ENCODE data around the gene KIF26B.

KIF26B gene

GRCh38 chr1:245276445-245276844 is 121.7 kb downstream of the KIF26B start:
- DNase-seq (ENCODE audit: low read depth in 2 of 2): no peak
- no peak overlapping the region for H3K4me3 ChIP-seq (replicated peaks in 1 of 2; ENCODE audit: low read depth in 2 of 2, low read length in 2 of 2)
- no peak for TF ChIP-seq CTCF (IDR thresholded peaks at IDR 0.05; ENCODE audit: low read depth, low read length)

GRCh38 chr1:245277276-245277675 is 122.5 kb downstream of the KIF26B start:
- no peak for DNase-seq (ENCODE audit: low read depth in 2 of 2)
- TF ChIP-seq CTCF (IDR thresholded peaks at IDR 0.05; ENCODE audit: low read depth, low read length): no peak
- H3K4me3 ChIP-seq (replicated peaks in 1 of 2; ENCODE audit: low read depth in 2 of 2, low read length in 2 of 2): no peak overlapping the region

- no peak for DNase-seq (ENCODE audit: low read depth in 2 of 2)
- no peak for TF ChIP-seq CTCF (IDR thresholded peaks at IDR 0.05; ENCODE audit: low read depth, low read length)
- no peak overlapping the region for H3K4me3 ChIP-seq (replicated peaks in 1 of 2; ENCODE audit: low read depth in 2 of 2, low read length in 2 of 2)
These were observed 124.1 kb downstream of the KIF26B start for GRCh38 chr1:245278846-245279245.

GRCh38 chr1:245279346-245279745 is 124.6 kb downstream of the KIF26B start:
- peak in 1 of 2 donors; percentile 31 for DNase-seq (ENCODE audit: low read depth in 2 of 2)
- TF ChIP-seq CTCF (IDR thresholded peaks at IDR 0.05; ENCODE audit: low read depth, low read length): no peak
- no peak overlapping the region for H3K4me3 ChIP-seq (replicated peaks in 1 of 2; ENCODE audit: low read depth in 2 of 2, low read length in 2 of 2)

- TF ChIP-seq CTCF (IDR thresholded peaks at IDR 0.05; ENCODE audit: low read depth, low read length): no peak
- DNase-seq (ENCODE audit: low read depth in 2 of 2): no peak
- no peak overlapping the region for H3K4me3 ChIP-seq (replicated peaks in 1 of 2; ENCODE audit: low read depth in 2 of 2, low read length in 2 of 2)
These were observed 128.2 kb downstream of the KIF26B start for GRCh38 chr1:245283001-245283400.

GRCh38 chr1:245285168-245285567 is 130.4 kb downstream of the KIF26B start:
- DNase-seq (ENCODE audit: low read depth in 2 of 2): no peak
- no peak for TF ChIP-seq CTCF (IDR thresholded peaks at IDR 0.05; ENCODE audit: low read depth, low read length)
- no peak overlapping the region for H3K4me3 ChIP-seq (replicated peaks in 1 of 2; ENCODE audit: low read depth in 2 of 2, low read length in 2 of 2)

- DNase-seq (ENCODE audit: low read depth in 2 of 2): peak in 1 of 2 donors; percentile 44
- TF ChIP-seq CTCF (IDR thresholded peaks at IDR 0.05; ENCODE audit: low read depth, low read length): no peak
- H3K4me3 ChIP-seq (replicated peaks in 1 of 2; ENCODE audit: low read depth in 2 of 2, low read length in 2 of 2): no peak overlapping the region
These were observed 134.0 kb downstream of the KIF26B start for GRCh38 chr1:245288796-245289195.
